GM21717 (cell line): Measurements from ENCODE around the gene FCER1G.

ENCODE experiments used
- ATAC-seq: cut with Tn5 transposase; IDR thresholded peaks from one replicate; pipeline ENCODE4 v1.9.1; 2021; ENCODE audit warnings: mild to moderate bottlenecking, moderate library complexity; ENCODE audit not compliant: unreplicated experiment

FCER1G gene

DNA sequence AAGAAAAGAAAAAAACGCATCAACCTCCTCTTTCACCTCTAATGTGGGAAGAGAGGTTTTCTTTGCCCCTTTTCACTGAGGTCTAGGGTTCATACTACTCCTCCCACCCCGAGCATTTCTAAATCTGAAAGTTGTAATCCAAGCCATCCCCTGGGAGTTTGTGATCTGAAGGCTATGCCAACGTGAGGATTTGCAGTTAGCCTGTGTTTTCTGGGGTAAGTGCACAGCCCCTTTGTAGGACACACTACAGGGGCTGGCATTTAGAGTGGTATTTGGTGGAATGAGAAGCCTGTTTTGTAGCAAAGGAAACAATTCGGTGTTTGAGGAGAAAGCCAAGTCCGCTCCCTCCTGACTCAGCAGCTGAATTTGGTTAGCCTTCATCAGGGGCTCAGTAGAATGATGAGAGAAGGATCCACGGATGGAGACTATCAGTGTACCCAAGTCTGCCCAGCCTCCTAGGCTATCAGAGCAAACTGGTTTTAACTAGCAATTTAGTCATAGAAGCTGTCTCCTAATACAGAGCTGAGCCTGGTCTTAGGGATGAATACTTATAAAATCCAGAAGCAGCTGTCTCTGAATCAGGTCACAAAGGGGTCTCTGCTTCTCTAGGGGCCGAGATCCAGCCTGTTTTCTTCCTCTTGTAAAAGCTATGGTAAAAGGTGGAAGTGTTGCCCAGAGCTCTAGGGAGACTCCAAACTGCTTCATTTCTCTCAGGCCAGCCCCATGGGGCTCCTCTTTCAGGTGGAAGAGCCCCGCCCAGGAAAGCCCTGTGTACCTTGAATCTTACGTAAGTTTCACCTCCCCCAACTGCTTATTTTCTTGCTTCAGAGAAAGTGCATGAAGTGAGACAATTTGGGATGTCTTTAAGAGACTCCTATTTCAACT is 45.5 kb downstream of the FCER1G start:
- no peak for ATAC-seq

DNA sequence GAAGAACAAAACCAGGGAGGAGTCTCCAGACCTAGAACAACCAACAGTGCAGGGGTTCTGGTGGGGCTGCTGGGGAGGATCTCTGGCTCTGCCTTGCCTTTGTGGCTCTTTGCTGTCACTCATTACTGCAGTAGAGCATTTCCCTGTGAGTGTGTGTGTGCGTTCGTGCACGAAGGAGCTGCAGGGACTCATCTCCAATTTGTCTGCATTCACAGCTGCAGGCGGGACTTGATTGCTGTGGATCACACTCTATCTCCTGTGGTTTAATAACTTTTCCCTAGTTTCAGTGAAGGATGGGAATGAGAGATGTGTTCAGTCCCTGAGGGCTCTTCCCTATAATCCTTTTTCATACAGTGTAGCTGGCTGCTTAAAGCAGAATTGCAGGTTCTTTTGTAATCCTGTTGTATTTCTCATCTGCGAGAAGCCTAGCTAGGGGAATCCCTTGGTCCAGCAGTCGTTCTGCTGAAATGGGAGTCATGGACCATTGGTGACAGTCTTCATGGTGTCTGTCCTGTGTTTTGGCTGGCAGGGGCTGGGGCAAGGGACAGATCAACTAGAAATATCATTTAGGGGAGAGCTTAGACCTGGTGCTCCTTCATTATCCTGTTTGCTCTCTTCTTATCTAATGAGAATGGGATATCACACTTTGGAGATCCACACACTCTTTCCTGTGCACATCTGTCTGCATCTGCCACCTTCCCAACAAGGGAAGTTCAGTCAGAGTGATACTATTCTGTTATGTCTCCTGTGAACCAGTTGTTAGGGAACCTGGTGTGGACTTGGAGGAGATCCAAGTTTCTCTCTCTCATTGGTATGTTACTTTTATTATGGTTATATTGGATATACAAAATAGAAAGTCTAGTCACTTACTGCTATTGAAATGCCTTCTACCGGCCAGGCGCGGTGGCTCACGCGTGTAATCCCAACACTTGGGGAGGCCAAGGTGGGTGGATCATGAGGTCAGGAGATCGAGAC is 46.5 kb downstream of the FCER1G start:
- no peak for ATAC-seq

DNA sequence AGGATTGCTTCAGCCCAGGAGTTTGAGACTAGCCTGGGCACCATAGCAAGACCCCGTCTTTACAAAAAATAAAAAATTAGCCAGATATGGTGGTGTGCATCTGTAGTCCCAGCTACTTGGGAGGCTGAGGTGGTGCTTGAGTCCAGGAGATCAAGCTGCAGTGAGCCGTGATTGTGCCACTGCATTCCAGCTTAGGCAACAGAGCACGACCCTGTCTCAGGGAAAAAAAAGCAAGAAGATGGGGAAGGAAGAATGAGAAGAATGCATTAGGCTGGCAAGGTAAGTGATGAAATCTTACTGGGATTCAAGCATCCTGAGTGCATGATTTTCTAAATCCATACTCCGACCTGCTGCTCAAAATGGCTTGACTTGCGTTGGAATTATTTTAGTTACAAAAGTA is 50.2 kb downstream of the FCER1G start:
- no peak for ATAC-seq

DNA sequence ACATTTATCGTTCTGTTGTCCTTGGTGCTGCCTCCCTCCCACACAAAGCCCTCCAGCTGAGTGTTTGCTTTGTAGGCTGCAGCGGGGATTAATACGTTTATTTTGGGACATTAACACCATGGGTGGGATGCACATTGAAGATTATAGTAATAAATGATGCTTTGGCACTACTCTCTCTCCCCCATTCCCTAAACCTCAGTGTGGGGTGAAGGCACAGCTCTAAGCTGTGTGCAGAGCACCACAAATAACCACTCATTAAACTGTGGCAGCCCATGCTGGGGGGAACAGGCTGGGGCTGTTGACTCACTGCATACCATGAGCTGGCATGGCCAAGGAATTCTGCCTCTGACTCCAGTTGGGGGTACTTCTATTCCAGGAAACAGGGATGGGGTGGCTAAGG is 51.1 kb downstream of the FCER1G start:
- ATAC-seq: no peak

DNA sequence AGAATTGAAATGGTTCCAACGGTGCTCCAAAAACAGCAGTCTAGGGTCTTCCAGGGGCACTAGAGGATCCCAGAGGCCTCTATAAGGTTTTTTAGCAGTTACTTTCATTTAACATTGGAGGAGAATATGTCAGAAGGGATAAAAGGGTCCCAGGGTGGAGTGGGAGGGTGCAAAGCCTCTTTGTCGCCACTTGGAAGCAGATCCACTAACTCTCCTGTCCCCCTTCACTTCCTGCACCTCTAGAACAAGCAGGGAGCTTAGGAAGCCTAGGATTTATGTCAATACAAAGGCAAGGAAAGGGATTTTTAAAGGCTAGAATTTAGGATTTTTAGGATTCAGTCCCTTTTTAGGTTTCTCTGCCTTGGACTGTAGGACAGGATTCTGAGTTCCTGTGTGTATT is 51.7 kb downstream of the FCER1G start:
- no peak for ATAC-seq

DNA sequence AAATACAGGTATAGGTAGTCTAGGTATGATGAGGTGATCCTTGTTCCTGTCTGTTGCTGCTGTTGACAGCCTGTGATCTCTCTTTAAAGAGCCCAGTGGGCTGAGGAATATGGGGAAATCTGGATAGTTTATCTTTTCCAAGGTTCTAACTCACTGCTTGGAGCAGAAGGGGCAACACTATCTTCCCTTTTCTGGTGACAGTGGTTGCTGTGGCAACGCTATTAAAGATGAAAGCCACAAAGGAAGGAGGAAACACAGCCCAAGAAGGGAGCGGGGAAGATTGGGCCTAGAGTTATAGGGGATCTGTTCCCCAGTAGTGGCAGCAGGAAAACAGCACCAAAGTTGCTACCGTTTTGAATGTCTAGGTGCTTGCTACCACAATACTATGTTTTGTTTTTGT is 52.2 kb downstream of the FCER1G start:
- no peak for ATAC-seq
